ENCODE measurements around the gene APLN.

DNA sequence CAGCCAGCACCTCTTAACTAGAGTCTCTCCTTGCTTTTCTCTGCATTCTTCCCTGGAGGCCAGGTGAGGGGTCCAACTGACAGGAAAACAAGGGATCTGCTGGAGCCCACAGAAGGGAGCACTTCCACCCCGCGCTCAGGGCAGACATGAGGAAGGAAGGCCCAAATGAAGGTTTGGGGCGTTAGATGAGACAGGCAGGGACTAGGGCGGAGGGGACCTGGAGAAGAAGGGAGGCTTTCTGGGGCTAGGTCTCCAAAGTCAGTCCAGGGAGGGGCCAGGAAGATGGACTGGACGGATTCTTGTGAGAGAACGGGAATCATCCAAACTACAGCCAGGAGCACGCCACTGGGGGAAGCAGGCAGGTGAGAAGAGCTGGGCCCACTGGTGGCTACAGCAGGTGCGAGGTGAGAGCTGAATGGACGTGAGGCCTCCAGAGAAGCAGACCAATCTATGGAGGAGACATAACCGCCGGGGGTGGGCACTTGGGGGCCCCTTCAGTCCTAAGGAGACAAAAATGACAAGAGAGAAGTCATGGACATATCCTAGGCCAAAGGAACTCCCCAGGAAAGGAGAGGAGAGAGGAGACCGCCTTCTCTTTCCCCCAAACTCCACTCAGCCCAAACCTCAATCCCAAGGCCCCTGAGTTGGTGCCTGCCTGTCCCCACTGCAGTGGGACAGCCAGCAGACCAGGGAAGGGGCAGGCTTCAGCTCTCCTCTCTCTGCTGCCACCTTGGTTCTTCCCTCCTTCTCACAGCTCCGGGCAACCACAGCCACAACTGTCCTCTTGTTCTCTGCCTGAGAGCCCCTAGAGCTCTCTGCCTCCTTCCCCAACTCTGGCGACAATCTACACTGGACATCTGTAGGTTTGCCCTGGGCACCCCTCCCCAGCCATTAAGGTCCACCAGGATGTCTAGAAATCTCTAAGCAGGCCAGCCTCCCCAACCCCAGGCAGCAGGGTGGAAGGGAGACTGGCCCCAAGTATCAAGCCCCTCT, 7.0 kb downstream of the APLN start:
- TF ChIP-seq CTCF (optimal IDR thresholded peaks at IDR 0.05 in 1 of 3, IDR thresholded peaks at IDR 0.05 in 1 of 3, conservative IDR thresholded peaks at IDR 0.05 in 1 of 3; ENCODE audit: extremely low read depth in 1 of 3, insufficient read depth in 2 of 3, low read length in 3 of 3) (no peak), EZH2 (IDR thresholded peaks at IDR 0.05; ENCODE audit: low read length) (no peak)

All from keratinocyte (primary cell).